Hepatocyte (in vitro differentiated cells): ENCODE data around the gene PREPL. TPM values are rescaled to one million over a fixed set of nuclear protein-coding genes. Genes with fewer than 3 reads are reported as not detected.
A peak's percentile ranks its signal among the peaks of the same experiment; 100 is the strongest.

ENCODE experiments used
- DNase-seq: peaks from one replicate; pipeline ENCODE4 v3.0.0-alpha.2; 2016; ENCODE audit warnings: low spot score
- H2AFZ ChIP-seq: fragments of 200-600 bp; sonication (generic); 2 replicates; pipeline ENCODE4 v1.6.0; 2016; ENCODE audit warnings: antibody characterized with exemption, mild to moderate bottlenecking
- H3K27ac ChIP-seq: fragments of 200-600 bp; sonication (generic); 2 replicates; pipeline ENCODE4 v1.5.1; 2016; ENCODE audit warnings: mild to moderate bottlenecking
- H3K27me3 ChIP-seq: fragments of 200-600 bp; sonication (generic); 2 replicates; pipeline ENCODE4 v1.6.1; 2016
- H3K36me3 ChIP-seq: fragments of 200-600 bp; sonication (generic); replicated peaks from 2 replicates; pipeline ENCODE4 v1.5.1; 2016; ENCODE audit warnings: low read depth; ENCODE audit not compliant: insufficient read depth
- H3K4me1 ChIP-seq: fragments of 200-600 bp; sonication (generic); 2 replicates; pipeline ENCODE4 v1.5.1; 2016; ENCODE audit warnings: mild to moderate bottlenecking, moderate library complexity; ENCODE audit not compliant: insufficient read depth
- H3K4me2 ChIP-seq: fragments of 200-600 bp; sonication (generic); 2 replicates; pipeline ENCODE4 v1.6.0; 2016
- H3K4me3 ChIP-seq: fragments of 200-600 bp; sonication (generic); 2 replicates; pipeline ENCODE4 v1.5.1; 2016; ENCODE audit warnings: mild to moderate bottlenecking
- H3K79me2 ChIP-seq: fragments of 200-600 bp; sonication (generic); 2 replicates; pipeline ENCODE4 v1.6.0; 2017; ENCODE audit warnings: mild to moderate bottlenecking
- H3K9me2 ChIP-seq: fragments of 200-600 bp; sonication (generic); replicated peaks from 2 replicates; pipeline ENCODE4 v1.6.0; 2017; ENCODE audit warnings: mild to moderate bottlenecking; ENCODE audit not compliant: insufficient read depth
- H3K9me3 ChIP-seq: fragments of 200-600 bp; sonication (generic); 2 replicates; pipeline ENCODE4 v1.5.1; 2016; ENCODE audit warnings: low read depth, mild to moderate bottlenecking
- H4K20me1 ChIP-seq: fragments of 200-600 bp; sonication (generic); 2 replicates; pipeline ENCODE4 v1.6.0; 2016; ENCODE audit warnings: mild to moderate bottlenecking; ENCODE audit not compliant: insufficient read depth, poor library complexity, severe bottlenecking
- EZH2 ChIP-seq: fragments of 200-600 bp; sonication (generic); IDR thresholded peaks from 2 replicates; pipeline ENCODE4 v1.6.1; 2016; ENCODE audit warnings: antibody characterized with exemption, mild to moderate bottlenecking, borderline replicate concordance
- EZH2phosphoT487 ChIP-seq: fragments of 200-600 bp; sonication (generic); IDR thresholded peaks from one replicate; pipeline ENCODE4 v1.6.1; 2018; ENCODE audit warnings: antibody characterized with exemption, mild to moderate bottlenecking, low read depth, moderate library complexity; ENCODE audit not compliant: unreplicated experiment, severe bottlenecking
- WGBS: methylation state at CpG from one replicate; pipeline ENCODE4 v1.1.6; 2016; ENCODE audit warnings: low lambda C conversion rate; ENCODE audit errors: missing lambda C conversion rate; 5-methylcytosine and 5-hydroxymethylcytosine counted together
- polyA plus RNA-seq: library from polyadenylated mRNA; unstranded; fragments of >200 nt; fragmentation: Nextera tagmentation; extraction: Ambion mirVana; gene quantifications from 2 replicates; pipeline ENCODE4 v1.2.1, GENCODE V29; 2016
- total RNA-seq: library from RNA; depleted of rRNA; stranded (reverse); fragments of >200 nt; gene quantifications from 2 replicates; pipeline ENCODE4 v1.2.3, GENCODE V29; 2014
- TF ChIP-seq, protein P1 (sequence below): fragments of 200-600 bp; sonication (generic); IDR thresholded peaks from 2 replicates; pipeline ENCODE4 v1.5.1; 2016; ENCODE audit warnings: antibody characterized with exemption, mild to moderate bottlenecking; ENCODE audit not compliant: poor library complexity

Gene PREPL
- total and polyA plus RNA-seq, 2 experiments from 2014 or later, result 21.7 to 44.3 TPM

DNA sequence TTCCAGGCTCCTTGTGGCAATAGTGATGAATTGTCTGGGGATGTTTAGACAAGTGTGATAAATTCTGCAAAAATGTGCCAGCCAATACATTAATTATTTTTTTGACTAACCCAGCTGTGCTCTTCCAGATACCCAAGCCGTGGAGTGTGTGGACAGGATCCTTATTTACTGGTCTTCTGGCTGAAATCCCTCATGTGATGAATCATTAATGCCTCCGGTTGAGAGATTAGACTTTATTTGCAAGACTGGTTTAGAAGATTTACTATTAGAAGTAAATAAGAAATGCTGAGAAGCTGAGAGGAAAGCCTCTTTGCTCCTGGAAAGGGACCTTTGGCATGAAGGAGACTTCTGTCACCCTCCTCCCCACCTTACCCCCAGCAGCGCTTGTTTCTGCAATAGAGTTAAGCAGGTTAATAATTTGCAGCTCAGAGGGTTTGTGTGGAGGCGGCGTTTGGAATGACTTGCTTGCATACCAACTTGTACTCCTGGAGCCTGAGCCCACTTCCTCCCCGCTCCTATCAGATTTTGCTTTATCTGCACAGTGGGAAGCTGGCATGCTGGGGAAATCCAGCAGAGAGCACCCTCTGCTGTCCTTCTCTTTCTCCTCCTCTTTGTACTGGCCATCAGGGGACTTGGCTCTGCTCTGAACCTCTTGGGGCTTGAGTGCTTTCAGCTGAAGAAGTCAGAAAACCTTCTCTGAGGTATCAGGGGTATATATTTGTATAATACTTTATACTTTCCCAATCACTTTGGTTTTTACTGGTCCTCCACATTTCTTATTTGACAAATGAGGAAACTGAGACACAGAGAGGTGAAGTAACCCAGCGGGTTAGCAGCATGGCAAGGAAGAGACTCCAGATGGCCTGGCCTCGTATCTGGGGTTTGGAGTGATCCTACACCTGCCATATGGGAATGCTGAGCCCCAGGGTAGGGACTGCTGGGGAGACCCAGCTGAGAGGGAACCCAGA is 69.7 kb downstream of the PREPL start:
- peak; percentile 89 for DNase-seq
- Histone ChIP-seq H3K9me3 (no peaks in the 10 kb centered on the region), H3K27me3 (no peaks in the 10 kb centered on the region), H3K4me1 (peaks cover 19% of the 10 kb centered on the region), H3K79me2 (no peaks in the 10 kb centered on the region), H3K36me3 (no peaks in the 10 kb centered on the region), H3K27ac (peak overlapping the region; percentile 70), H2AFZ (no peak overlapping the region), H3K4me3 (no peak overlapping the region), H3K9me2 (no peaks in the 10 kb centered on the region), H4K20me1 (no peaks in the 10 kb centered on the region), H3K4me2 (peak overlapping the region; percentile 44)
- TF ChIP-seq EZH2 (no peak), EZH2phosphoT487 (no peak)
- TF ChIP-seq, protein P1, sequence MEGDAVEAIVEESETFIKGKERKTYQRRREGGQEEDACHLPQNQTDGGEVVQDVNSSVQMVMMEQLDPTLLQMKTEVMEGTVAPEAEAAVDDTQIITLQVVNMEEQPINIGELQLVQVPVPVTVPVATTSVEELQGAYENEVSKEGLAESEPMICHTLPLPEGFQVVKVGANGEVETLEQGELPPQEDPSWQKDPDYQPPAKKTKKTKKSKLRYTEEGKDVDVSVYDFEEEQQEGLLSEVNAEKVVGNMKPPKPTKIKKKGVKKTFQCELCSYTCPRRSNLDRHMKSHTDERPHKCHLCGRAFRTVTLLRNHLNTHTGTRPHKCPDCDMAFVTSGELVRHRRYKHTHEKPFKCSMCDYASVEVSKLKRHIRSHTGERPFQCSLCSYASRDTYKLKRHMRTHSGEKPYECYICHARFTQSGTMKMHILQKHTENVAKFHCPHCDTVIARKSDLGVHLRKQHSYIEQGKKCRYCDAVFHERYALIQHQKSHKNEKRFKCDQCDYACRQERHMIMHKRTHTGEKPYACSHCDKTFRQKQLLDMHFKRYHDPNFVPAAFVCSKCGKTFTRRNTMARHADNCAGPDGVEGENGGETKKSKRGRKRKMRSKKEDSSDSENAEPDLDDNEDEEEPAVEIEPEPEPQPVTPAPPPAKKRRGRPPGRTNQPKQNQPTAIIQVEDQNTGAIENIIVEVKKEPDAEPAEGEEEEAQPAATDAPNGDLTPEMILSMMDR, result peak; percentile 64
- WGBS, result 30% methylated on average over 8 of the region's 8 CpGs

DNA sequence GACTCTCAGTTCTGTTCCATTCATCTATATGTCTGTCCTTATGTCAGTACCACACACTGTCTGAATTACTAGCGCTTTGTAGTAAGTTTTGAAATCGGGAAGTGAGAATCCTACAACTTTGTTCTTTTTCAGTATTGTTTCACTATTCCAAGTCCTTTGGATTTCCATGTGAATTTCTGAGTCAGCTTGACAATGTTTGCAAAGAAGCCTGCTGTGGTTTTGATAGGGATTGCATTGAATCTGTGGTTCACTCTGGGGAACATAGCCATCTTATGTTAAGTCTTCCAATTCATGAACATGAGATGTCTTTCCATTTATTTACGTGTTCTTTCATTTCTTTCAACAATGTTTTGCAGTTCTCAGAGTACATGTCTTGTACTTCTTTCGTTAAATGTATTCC is 71.0 kb downstream of the PREPL start:
- DNase-seq, result no peak
- H3K4me2 ChIP-seq, result no peak overlapping the region
- TF ChIP-seq EZH2 (no peak), EZH2phosphoT487 (no peak)
- TF ChIP-seq, protein P1, result no peak
- H3K79me2 ChIP-seq, result no peaks in the 10 kb centered on the region
- no peak overlapping the region for H3K4me3 ChIP-seq
- 86% methylated on average over 4 of the region's 4 CpGs for WGBS
- H3K9me2 ChIP-seq, result no peaks in the 10 kb centered on the region
- H2AFZ ChIP-seq, result no peak overlapping the region
- H3K27me3 ChIP-seq, result no peaks in the 10 kb centered on the region
- no peaks in the 10 kb centered on the region for H3K36me3 ChIP-seq
- peak overlapping the region; percentile 64 for H3K27ac ChIP-seq
- H3K9me3 ChIP-seq, result no peaks in the 10 kb centered on the region
- peaks cover 16% of the 10 kb centered on the region for H3K4me1 ChIP-seq
- H4K20me1 ChIP-seq, result no peaks in the 10 kb centered on the region

DNA sequence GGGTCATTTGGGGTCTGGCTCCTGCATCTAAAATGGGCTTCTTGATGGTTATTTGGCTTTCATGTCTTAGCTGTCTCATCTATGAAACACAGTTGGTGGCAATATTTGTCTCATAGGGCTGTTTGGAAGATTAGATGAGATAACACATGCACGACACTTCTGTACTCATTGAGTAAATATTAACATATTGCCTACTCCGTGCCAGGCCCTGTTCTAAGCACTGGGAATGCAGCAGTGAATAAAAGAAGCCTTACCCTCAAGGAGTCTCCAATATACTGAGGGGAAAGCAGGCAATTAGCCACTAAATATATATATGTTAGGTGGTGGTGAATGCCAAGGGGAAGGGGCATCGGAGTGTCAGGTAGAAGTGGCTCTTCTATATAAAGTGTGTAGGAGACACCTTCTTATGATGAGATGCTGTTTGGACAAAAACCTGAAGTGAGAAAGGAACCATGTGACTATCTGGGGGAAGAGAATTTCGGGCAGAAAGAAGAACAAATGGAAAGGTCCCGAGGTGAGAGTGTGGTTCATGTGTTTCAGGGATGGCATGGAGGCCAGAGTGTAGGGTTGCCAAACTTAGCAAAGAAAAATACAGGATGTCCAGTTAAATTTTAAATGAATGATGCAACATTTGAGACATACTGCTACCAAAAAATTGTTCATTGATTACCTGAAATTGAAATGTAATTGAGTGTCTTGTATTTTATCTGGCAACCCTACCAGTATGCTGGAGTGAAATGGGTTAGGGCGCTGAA is 74.2 kb downstream of the PREPL start:
- Histone ChIP-seq H3K9me3 (no peaks in the 10 kb centered on the region), H4K20me1 (no peaks in the 10 kb centered on the region), H3K9me2 (no peaks in the 10 kb centered on the region), H3K27me3 (no peaks in the 10 kb centered on the region), H3K4me3 (no peak overlapping the region), H3K79me2 (no peaks in the 10 kb centered on the region), H2AFZ (no peak overlapping the region), H3K4me1 (peaks cover 8% of the 10 kb centered on the region), H3K27ac (peak overlapping the region; percentile 60), H3K36me3 (no peaks in the 10 kb centered on the region), H3K4me2 (no peak overlapping the region)
- peak; percentile 21 for DNase-seq
- 69% methylated on average over 6 of the region's 6 CpGs for WGBS
- TF ChIP-seq, protein P1, result no peak
- TF ChIP-seq EZH2 (no peak), EZH2phosphoT487 (no peak)
